Stomach (tissue), 9 donors: ENCODE data around the gene PRR12. TPM values are rescaled to one million over a fixed set of nuclear protein-coding genes. Genes with fewer than 3 reads are reported as not detected.

ENCODE experiments used
- DNase-seq, 2 donors: peaks; one replicate each; pipeline versions ENCODE4 v3.0.0 to v3.0.0-alpha.2; 2013 to 2019
- H3K27ac ChIP-seq, 5 donors: fragments of 200-600 bp in 4 of 5; sonication (generic) in 4 of 5; one replicate each; pipeline ENCODE4 v1.5.1; 2013 to 2019; ENCODE audit warnings: mild to moderate bottlenecking in 1 of 5, moderate library complexity in 1 of 5
- H3K27me3 ChIP-seq, 3 donors: fragments of 200-600 bp; sonication (generic); one replicate each; pipeline ENCODE4 v1.5.1; 2017 to 2019; ENCODE audit warnings: mixed run types in 1 of 3
- H3K36me3 ChIP-seq, 4 donors: fragments of 200-600 bp; sonication (generic); 1 replicate in 3 of 4; 2 replicates in 1 of 4; pipeline ENCODE4 v1.5.1; 2016 to 2019
- H3K4me1 ChIP-seq, 4 donors: fragments of 200-600 bp; sonication (generic); one replicate each; pipeline ENCODE4 v1.5.1; 2016 to 2019
- H3K4me3 ChIP-seq, 4 donors: fragments of 200-600 bp; sonication (generic) in 3 of 4; one replicate each; pipeline ENCODE4 v1.5.1; 2016 to 2019; ENCODE audit warnings: mild to moderate bottlenecking in 1 of 4
- H3K9me3 ChIP-seq, 4 donors: fragments of 200-600 bp; sonication (generic); one replicate each; pipeline ENCODE4 v1.5.1; 2016 to 2019
- CTCF ChIP-seq, 7 experiments: fragments of 450-650 bp in 4 of 7; fragments of 200-600 bp in 3 of 7; sonication (generic) in 3 of 7; IDR thresholded peaks; one replicate each; pipeline ENCODE4 v1.5.1; 2016 to 2019; ENCODE audit warnings: antibody characterized with exemption in 7 of 7, control low read depth in 2 of 7, mild to moderate bottlenecking in 1 of 7
- EP300 ChIP-seq: sonication (generic); formaldehyde crosslinking; IDR thresholded peaks from one replicate; pipeline ENCODE4 v1.6.1; 2017; ENCODE audit warnings: antibody characterized with exemption
- POLR2A ChIP-seq, 4 donors: fragments of 450-650 bp; IDR thresholded peaks; one replicate each; pipeline ENCODE4 v1.6.1; 2016; ENCODE audit warnings: antibody characterized with exemption in 4 of 4, control low read depth in 2 of 4, mild to moderate bottlenecking in 1 of 4, moderate library complexity in 1 of 4
- POLR2AphosphoS5 ChIP-seq, 3 donors: sonication (generic); formaldehyde crosslinking; IDR thresholded peaks; one replicate each; pipeline ENCODE4 v1.6.1; 2016; ENCODE audit warnings: antibody characterized with exemption in 3 of 3
- WGBS, 5 donors: extraction: QIAGEN DNeasy Blood & Tissue Kit in 3 of 5; methylation state at CpG; one replicate each; pipeline versions ENCODE4 v1.1.5 to v1.1.7; 2013 to 2018; 5-methylcytosine and 5-hydroxymethylcytosine counted together
- intact Hi-C: fragments of 100-400 bp; cut with DNase I; formaldehyde crosslinking; loops from one replicate; pipeline ENCODE4 v1.15.1; 2023; ENCODE audit warnings: low total_unique reads
- polyA plus RNA-seq, 3 donors: library from polyadenylated mRNA; stranded (reverse); fragments of 200-250 nt; gene quantifications; one replicate each; pipeline ENCODE4 v1.2.3, GENCODE V29; 2013
- total RNA-seq, 5 donors: library from RNA; depleted of rRNA; stranded (reverse); fragments of >200 nt; gene quantifications; one replicate each; pipeline versions ENCODE4 v1.1.0 to v1.2.3, GENCODE V29; 2014 to 2016
- donor health status: healthy with polysubstance abuse.
- donor health status: Bipolar disorder and iron deficiency.
- donor health status: healthy.

Gene PRR12
- total and polyA plus RNA-seq, 8 donors, result 3.1 to 88.3 (median 11.0) TPM

GRCh38 chr19:49573009-49573408 is 18.0 kb upstream of the PRR12 start:
- no peak overlapping the region for H3K27ac ChIP-seq
- no peak for DNase-seq
- peaks cover 11 to 37% (median 34%) of the 10 kb centered on the region in 4 donors for H3K36me3 ChIP-seq
- no peak for TF ChIP-seq EP300
- WGBS, 5 donors, result 87 to 93% (median 90%) methylated on average over 7 of the region's 7 CpGs
- H3K27me3 ChIP-seq, result no peaks in the 10 kb centered on the region
- no peak overlapping the region for H3K4me3 ChIP-seq
- intact Hi-C loops, result no loop called here
- H3K9me3 ChIP-seq, result no peaks in the 10 kb centered on the region
- peaks cover 30 to 47% (median 39%) of the 10 kb centered on the region in 4 donors for H3K4me1 ChIP-seq

- H3K4me3 ChIP-seq, result no peak overlapping the region
- H3K36me3 ChIP-seq, result peaks cover 11 to 37% (median 34%) of the 10 kb centered on the region in 4 donors
- H3K27me3 ChIP-seq, result no peaks in the 10 kb centered on the region
- 81 to 93% (median 84%) methylated on average over 3 of the region's 3 CpGs for WGBS, 5 donors
- DNase-seq, result no peak
- intact Hi-C loops, result no loop called here
- H3K9me3 ChIP-seq, result no peaks in the 10 kb centered on the region
- TF ChIP-seq POLR2AphosphoS5 (IDR thresholded peaks at IDR 0.05) (no peak), EP300 (no peak), POLR2A (IDR thresholded peaks at IDR 0.05) (no peak), CTCF (IDR thresholded peaks at IDR 0.05) (no peak)
- H3K27ac ChIP-seq, result no peak overlapping the region
- H3K4me1 ChIP-seq, result peaks cover 27 to 47% (median 39%) of the 10 kb centered on the region in 4 donors
Measured at GRCh38 chr19:49573425-49573824, 17.6 kb upstream of the PRR12 start.

GRCh38 chr19:49574206-49574755 is 16.7 kb upstream of the PRR12 start:
- peaks cover 21 to 48% (median 40%) of the 10 kb centered on the region in 4 donors for H3K4me1 ChIP-seq
- no peak overlapping the region for H3K4me3 ChIP-seq
- intact Hi-C loops, result no loop called here
- 71 to 93% (median 90%) methylated on average over 2 of the region's 2 CpGs for WGBS, 5 donors
- H3K9me3 ChIP-seq, result no peaks in the 10 kb centered on the region
- no peaks in the 10 kb centered on the region for H3K27me3 ChIP-seq
- TF ChIP-seq POLR2A (IDR thresholded peaks at IDR 0.05) (no peak), EP300 (no peak), POLR2AphosphoS5 (IDR thresholded peaks at IDR 0.05) (no peak), CTCF (IDR thresholded peaks at IDR 0.05) (no peak)
- H3K27ac ChIP-seq, result no peak overlapping the region
- H3K36me3 ChIP-seq, result peaks cover 11 to 37% (median 34%) of the 10 kb centered on the region in 4 donors
- DNase-seq, result no peak

GRCh38 chr19:49579193-49579592 is 11.8 kb upstream of the PRR12 start:
- peaks cover 11 to 48% (median 29%) of the 10 kb centered on the region in 4 donors for H3K4me1 ChIP-seq
- WGBS, 5 donors, result 49 to 63% (median 58%) methylated on average over 4 of the region's 4 CpGs
- peaks cover 9 to 24% (median 24%) of the 10 kb centered on the region in 4 donors for H3K36me3 ChIP-seq
- no peaks in the 10 kb centered on the region for H3K27me3 ChIP-seq
- peak overlapping the region in 2 of 4 donors; percentile 80 to 81 for H3K4me3 ChIP-seq
- no peak for TF ChIP-seq EP300
- no peak for TF ChIP-seq POLR2A (IDR thresholded peaks at IDR 0.05)
- no peaks in the 10 kb centered on the region for H3K9me3 ChIP-seq
- no peak for DNase-seq
- H3K27ac ChIP-seq, result no peak overlapping the region
- intact Hi-C loops, result no loop called here

- DNase-seq, result peak in 1 of 2 donors; percentile 21
- TF ChIP-seq CTCF (IDR thresholded peaks at IDR 0.05), result no peak
- TF ChIP-seq POLR2AphosphoS5 (IDR thresholded peaks at IDR 0.05), result no peak
- TF ChIP-seq POLR2A (IDR thresholded peaks at IDR 0.05), result no peak
- no peak for TF ChIP-seq EP300
- no peaks in the 10 kb centered on the region for H3K27me3 ChIP-seq
- 1% methylated on average over 8 of the region's 8 CpGs for WGBS, 5 donors
- peak overlapping the region; percentile 66 to 81 (median 75) for H3K4me3 ChIP-seq
- peak overlapping the region; percentile 76 to 88 (median 82) for H3K27ac ChIP-seq
- intact Hi-C loops, result no loop called here
- no peaks in the 10 kb centered on the region for H3K9me3 ChIP-seq
- H3K4me1 ChIP-seq, result peaks cover 11 to 48% (median 29%) of the 10 kb centered on the region in 4 donors
- H3K36me3 ChIP-seq, result peaks cover 4 to 17% (median 17%) of the 10 kb centered on the region in 4 donors
Measured at GRCh38 chr19:49579947-49580263, 11.1 kb upstream of the PRR12 start.
